Measurements from ENCODE around the gene CHRDL1.

CHRDL1 gene

DNA sequence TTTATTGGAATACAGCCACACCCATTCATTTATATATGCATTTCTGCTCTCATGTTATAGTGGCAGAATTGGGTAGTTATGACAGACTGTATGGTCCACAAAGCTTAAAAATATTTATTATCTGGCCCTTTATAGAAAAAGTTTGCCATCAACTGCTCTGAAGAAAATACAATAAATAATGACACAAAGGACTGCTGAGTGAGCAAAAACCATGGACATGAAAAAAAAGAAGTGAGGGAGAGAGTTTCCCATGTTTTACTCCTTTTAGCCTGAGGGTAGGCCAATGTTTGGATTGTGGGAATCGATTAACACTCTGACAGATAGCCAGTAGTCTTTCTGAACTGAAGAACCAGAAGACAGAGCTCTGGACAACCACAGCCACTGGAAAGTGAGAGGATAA lies 149.2 kb downstream of the CHRDL1 start:
- no peak for DNase-seq

All from NCI-H345 (cell line).